ENCODE results near the gene UGT1A6. TPM values are rescaled to one million over a fixed set of nuclear protein-coding genes. Genes with fewer than 3 reads are reported as not detected.
A peak's percentile ranks its signal among the peaks of the same experiment; 100 is the strongest.

Gene UGT1A6
- total and polyA plus RNA-seq, 2 experiments from 2014 or later: not detected

GRCh38 chr2:233817361-233817911, 124.7 kb downstream of the UGT1A6 start:
- H3K9me3 ChIP-seq (ENCODE audit: low read depth): no peaks in the 10 kb centered on the region
- no peaks in the 10 kb centered on the region for H3K4me1 ChIP-seq (ENCODE audit: low read depth)
- H3K4me3 ChIP-seq: no peak overlapping the region
- no peaks in the 10 kb centered on the region for H3K27me3 ChIP-seq
- no peak overlapping the region for H3K27ac ChIP-seq
- TF ChIP-seq CTCF (IDR thresholded peaks at IDR 0.05; ENCODE audit: low read depth, low read length): no peak
- H3K36me3 ChIP-seq: no peaks in the 10 kb centered on the region
- peak in 1 of 2 donors; percentile 58 for DNase-seq (ENCODE audit: low read depth in 1 of 2, low spot score in 1 of 2)

DNA sequence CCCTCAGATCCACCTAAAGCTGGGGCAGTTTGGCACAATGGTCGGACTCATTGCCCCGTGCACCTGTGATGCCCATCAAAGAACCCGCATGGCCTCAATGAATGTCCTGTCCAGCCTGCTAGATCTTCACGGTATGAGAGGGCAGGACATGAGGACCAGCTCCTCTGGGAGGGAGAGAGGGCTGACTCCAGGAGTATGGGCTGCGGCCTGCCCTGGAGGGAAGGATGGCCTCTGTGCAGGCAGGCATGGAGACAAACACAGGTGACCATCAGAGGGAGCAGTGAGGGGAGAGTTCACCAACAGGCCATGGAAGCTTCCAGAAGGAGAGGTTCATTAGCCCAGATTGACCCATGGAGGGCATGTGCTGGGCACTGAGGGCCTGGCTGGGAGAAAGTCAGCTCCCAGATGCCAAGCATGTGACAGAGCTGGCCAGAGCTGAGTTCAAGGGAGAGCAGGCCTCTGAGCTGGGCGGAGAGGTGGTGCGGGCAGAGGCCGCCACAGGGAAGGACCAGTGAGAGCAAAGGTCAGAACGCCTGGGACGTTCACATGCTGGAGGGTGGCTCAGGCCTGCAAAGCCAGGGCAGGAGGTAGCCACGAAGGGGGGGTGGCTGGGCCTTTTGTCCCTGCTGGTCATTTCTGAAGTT, 125.4 kb downstream of the UGT1A6 start:
- no peak overlapping the region for H3K4me3 ChIP-seq
- DNase-seq (ENCODE audit: low read depth in 1 of 2, low spot score in 1 of 2): no peak
- H3K9me3 ChIP-seq (ENCODE audit: low read depth): no peaks in the 10 kb centered on the region
- H3K27me3 ChIP-seq: no peaks in the 10 kb centered on the region
- TF ChIP-seq CTCF (IDR thresholded peaks at IDR 0.05; ENCODE audit: low read depth, low read length): no peak
- H3K36me3 ChIP-seq: no peaks in the 10 kb centered on the region
- no peaks in the 10 kb centered on the region for H3K4me1 ChIP-seq (ENCODE audit: low read depth)
- no peak overlapping the region for H3K27ac ChIP-seq

DNA sequence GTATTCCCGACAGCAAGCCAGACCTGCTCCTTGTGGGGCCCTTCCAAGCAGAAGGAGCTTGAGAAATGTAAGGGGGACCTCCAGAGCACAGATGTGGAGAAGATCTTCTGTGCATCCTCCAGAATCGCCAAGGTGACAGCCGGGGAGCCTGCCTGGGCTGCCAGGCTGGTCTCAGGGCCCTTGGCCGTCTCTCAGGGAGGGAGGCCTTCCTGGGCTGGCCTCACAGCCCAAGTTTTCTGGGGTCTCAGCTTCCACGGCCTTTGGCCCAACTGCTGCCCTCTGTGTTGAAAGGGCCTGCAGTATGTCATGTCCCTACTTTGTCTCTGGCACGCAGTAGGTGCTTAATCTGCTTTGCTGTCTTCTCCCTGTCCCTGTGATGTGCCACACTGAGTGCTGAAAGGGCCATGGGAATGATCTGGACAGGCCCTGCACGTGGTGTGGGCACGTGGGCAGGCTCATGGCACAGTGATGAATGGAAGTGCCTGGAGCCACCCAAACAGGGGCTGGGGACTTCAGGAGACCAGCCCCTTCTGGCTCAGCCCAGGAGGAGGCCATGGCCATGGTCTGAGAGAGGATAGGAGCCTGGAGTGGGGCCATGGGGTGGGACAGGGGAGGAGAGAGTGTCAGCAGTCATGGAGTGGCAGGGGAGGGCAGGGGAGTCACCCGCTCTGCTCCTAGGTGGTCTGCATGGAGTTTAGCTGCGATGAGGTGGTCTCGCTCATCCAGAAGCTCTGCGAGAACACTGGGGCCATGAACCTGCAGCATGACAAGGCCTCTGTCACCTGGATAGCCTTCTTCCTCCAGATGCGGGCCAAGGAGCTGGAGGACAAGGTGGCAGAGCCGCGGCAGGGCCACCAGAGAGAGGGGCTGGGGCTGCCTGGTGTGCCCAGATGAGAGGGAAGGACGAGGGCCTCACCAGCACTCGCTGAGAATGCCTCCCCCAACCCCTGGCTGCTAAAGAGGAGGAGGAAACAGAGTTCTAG, 126.2 kb downstream of the UGT1A6 start:
- DNase-seq (ENCODE audit: low read depth in 1 of 2, low spot score in 1 of 2): no peak
- Histone ChIP-seq H3K9me3 (ENCODE audit: low read depth) (no peaks in the 10 kb centered on the region), H3K4me1 (ENCODE audit: low read depth) (no peaks in the 10 kb centered on the region), H3K27me3 (no peaks in the 10 kb centered on the region), H3K27ac (no peak overlapping the region), H3K36me3 (no peaks in the 10 kb centered on the region), H3K4me3 (no peak overlapping the region)
- no peak for TF ChIP-seq CTCF (IDR thresholded peaks at IDR 0.05; ENCODE audit: low read depth, low read length)

DNA sequence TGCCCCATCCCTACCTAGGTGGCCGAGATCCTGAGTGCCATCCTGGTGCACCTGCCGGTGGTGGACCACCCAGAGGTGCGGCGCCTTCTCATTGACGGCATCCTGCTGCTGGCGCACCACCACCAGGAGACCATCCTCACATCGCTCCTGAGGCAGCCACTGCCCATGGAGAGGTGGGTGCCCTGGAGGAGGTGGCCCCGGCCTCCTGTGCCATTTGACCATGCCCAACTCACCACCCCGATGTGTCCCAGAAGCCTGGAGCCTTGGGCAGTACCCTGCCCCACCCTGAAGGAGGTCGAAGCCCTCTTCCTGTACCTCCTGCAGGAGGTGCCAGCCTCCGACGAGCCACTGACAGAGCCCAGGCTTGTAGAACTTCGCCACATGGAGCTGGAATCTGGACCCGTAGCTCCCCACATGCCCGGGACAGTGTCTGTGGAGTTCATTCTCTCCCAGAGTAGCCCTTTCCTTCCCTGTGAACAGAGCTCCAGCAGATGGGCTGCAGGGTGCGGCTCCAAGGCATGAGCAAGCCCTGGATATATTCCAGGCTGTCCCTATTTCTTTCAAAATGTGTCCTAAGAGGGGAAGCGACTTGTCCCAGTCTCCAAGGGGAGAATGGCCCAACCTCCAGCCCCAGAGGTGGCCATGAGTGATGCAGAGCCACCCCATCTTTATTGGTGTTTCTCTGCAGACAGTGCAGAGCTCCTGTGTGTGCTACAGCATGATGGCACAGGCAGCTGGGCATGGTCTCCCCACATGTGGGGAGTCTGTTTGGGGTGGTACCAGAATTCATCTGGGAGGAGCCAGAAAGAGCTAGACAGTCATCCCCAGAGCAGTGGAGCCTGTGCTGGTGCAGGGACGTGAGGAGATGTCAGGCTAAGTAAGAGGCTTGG, 127.4 kb downstream of the UGT1A6 start:
- DNase-seq (ENCODE audit: low read depth in 1 of 2, low spot score in 1 of 2): no peak
- Histone ChIP-seq H3K27ac (no peak overlapping the region), H3K4me3 (no peak overlapping the region), H3K27me3 (no peaks in the 10 kb centered on the region), H3K9me3 (ENCODE audit: low read depth) (no peaks in the 10 kb centered on the region), H3K36me3 (no peaks in the 10 kb centered on the region), H3K4me1 (ENCODE audit: low read depth) (no peaks in the 10 kb centered on the region)
- no peak for TF ChIP-seq CTCF (IDR thresholded peaks at IDR 0.05; ENCODE audit: low read depth, low read length)

DNA sequence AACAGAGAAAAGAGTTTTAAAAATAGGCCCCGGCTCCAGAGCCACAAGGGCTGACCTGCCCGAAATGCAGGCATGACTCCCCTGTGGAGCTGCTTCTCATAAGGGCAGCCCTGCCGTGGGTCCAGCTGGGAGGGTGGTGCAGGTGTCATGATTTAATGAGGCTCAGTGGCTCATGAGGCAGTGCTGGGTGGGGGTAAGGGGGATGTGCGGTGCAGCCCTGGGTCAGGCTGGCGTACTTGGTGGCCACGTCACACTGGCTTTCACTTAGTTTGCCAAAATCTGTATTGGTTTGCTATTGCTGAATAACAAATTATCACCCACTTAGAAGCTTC, 128.1 kb downstream of the UGT1A6 start:
- TF ChIP-seq CTCF (IDR thresholded peaks at IDR 0.05; ENCODE audit: low read depth, low read length): no peak
- Histone ChIP-seq H3K4me3 (no peak overlapping the region), H3K36me3 (no peaks in the 10 kb centered on the region), H3K9me3 (ENCODE audit: low read depth) (no peaks in the 10 kb centered on the region), H3K27ac (no peak overlapping the region), H3K4me1 (ENCODE audit: low read depth) (no peaks in the 10 kb centered on the region), H3K27me3 (no peaks in the 10 kb centered on the region)
- DNase-seq (ENCODE audit: low read depth in 1 of 2, low spot score in 1 of 2): no peak
